Neural crest cell (in vitro differentiated cells): Measurements from ENCODE around the gene GPATCH11. TPM values are rescaled to one million over a fixed set of nuclear protein-coding genes. Genes with fewer than 3 reads are reported as not detected.

Experiments
- DNase-seq: peaks from one replicate; pipeline ENCODE4 v3.0.0; 2021; ENCODE audit warnings: low read depth, mixed read lengths, low spot score
- H3K27ac Mint-ChIP-seq: one replicate; pipeline ENCODE4 v1.8.0; 2021; ENCODE audit warnings: mild to moderate bottlenecking, mixed read lengths; ENCODE audit not compliant: unreplicated experiment
- H3K27me3 Mint-ChIP-seq: 2 replicates; pipeline ENCODE4 v1.8.0; 2021; ENCODE audit warnings: low read depth, mild to moderate bottlenecking, mixed read lengths
- H3K36me3 Mint-ChIP-seq: 2 replicates; pipeline ENCODE4 v1.8.0; 2021; ENCODE audit warnings: low read depth, mild to moderate bottlenecking, mixed read lengths
- H3K4me1 Mint-ChIP-seq: 2 replicates; pipeline ENCODE4 v1.8.0; 2021; ENCODE audit warnings: mixed read lengths
- H3K4me3 Mint-ChIP-seq: one replicate; pipeline ENCODE4 v1.8.0; 2021; ENCODE audit warnings: mild to moderate bottlenecking, mixed read lengths
- H3K9me3 Mint-ChIP-seq: 2 replicates; pipeline ENCODE4 v1.8.0; 2021; ENCODE audit warnings: mixed read lengths
- CTCF ChIP-seq: fragments of 200-600 bp; sonication (generic); conservative IDR thresholded peaks from 2 replicates; pipeline ENCODE4 v1.5.0; 2021; ENCODE audit warnings: antibody characterized with exemption, mild to moderate bottlenecking
- total RNA-seq: library from RNA; stranded (reverse); gene quantifications from 2 replicates; pipeline ENCODE4 v1.2.1, GENCODE V29; 2021

The GPATCH11 gene
- total RNA-seq, 1 donor from 2014 or later = 11.4 TPM

GRCh38 chr2:37105150-37105549, 20.8 kb downstream of the GPATCH11 start:
- Mint-ChIP-seq H3K27ac (peak overlapping the region; percentile 35), H3K36me3 (peaks cover 24% of the 10 kb centered on the region), H3K27me3 (no peaks in the 10 kb centered on the region), H3K4me1 (no peaks in the 10 kb centered on the region), H3K4me3 (no peak overlapping the region), H3K9me3 (no peaks in the 10 kb centered on the region)
- TF ChIP-seq CTCF = no peak
- no peak for DNase-seq

- H3K4me1 Mint-ChIP-seq = no peaks in the 10 kb centered on the region
- no peak overlapping the region for H3K27ac Mint-ChIP-seq
- H3K9me3 Mint-ChIP-seq = no peaks in the 10 kb centered on the region
- H3K27me3 Mint-ChIP-seq = no peaks in the 10 kb centered on the region
- no peak for TF ChIP-seq CTCF
- H3K36me3 Mint-ChIP-seq = peaks cover 19% of the 10 kb centered on the region
- DNase-seq = no peak
- H3K4me3 Mint-ChIP-seq = no peak overlapping the region
Measured at GRCh38 chr2:37109523-37109922, 25.2 kb downstream of the GPATCH11 start.

- no peaks in the 10 kb centered on the region for H3K9me3 Mint-ChIP-seq
- no peak overlapping the region for H3K4me3 Mint-ChIP-seq
- no peak for DNase-seq
- TF ChIP-seq CTCF = no peak
- no peaks in the 10 kb centered on the region for H3K27me3 Mint-ChIP-seq
- peaks cover 16% of the 10 kb centered on the region for H3K36me3 Mint-ChIP-seq
- H3K4me1 Mint-ChIP-seq = no peaks in the 10 kb centered on the region
- H3K27ac Mint-ChIP-seq = no peak overlapping the region
Measured at GRCh38 chr2:37110306-37111212, 26.2 kb downstream of the GPATCH11 start.

GRCh38 chr2:37111958-37112357, 27.6 kb downstream of the GPATCH11 start:
- Mint-ChIP-seq H3K27me3 (no peaks in the 10 kb centered on the region), H3K27ac (no peak overlapping the region)
- TF ChIP-seq CTCF = no peak

GRCh38 chr2:37117566-37117965, 33.2 kb downstream of the GPATCH11 start:
- Mint-ChIP-seq H3K4me1 (no peaks in the 10 kb centered on the region), H3K36me3 (no peaks in the 10 kb centered on the region), H3K27me3 (no peaks in the 10 kb centered on the region), H3K4me3 (no peak overlapping the region), H3K9me3 (no peaks in the 10 kb centered on the region), H3K27ac (no peak overlapping the region)
- DNase-seq = no peak
- no peak for TF ChIP-seq CTCF

More at GRCh38 chr2:37111958-37112357, 27.6 kb downstream of the GPATCH11 start:
- Mint-ChIP-seq H3K4me3 (no peak overlapping the region), H3K36me3 (peaks cover 14% of the 10 kb centered on the region), H3K4me1 (no peaks in the 10 kb centered on the region), H3K9me3 (no peaks in the 10 kb centered on the region)
- no peak for DNase-seq
